ENCODE results near the gene AWAT2. TPM values are rescaled to one million over a fixed set of nuclear protein-coding genes. Genes with fewer than 3 reads are reported as not detected.

The AWAT2 gene
- total RNA-seq, 2 donors from 2014 or later: not detected

- Histone ChIP-seq H3K9me3 (no peaks in the 10 kb centered on the region), H3K27me3 (no peaks in the 10 kb centered on the region), H3K4me1 (no peaks in the 10 kb centered on the region), H3K9ac (ENCODE audit: low read depth in 2 of 2, low read length in 2 of 2) (no peak overlapping the region), H3K36me3 (no peaks in the 10 kb centered on the region), H3K4me3 (no peak overlapping the region), H3K27ac (no peak overlapping the region)
- intact Hi-C loops (cut with DNase I): no loop called here
- DNase-seq: no peak
- no peak for TF ChIP-seq CTCF (IDR thresholded peaks at IDR 0.05)
These were observed 16.9 kb upstream of the AWAT2 start for GRCh38 chrX:70066646-70067045.

GRCh38 chrX:70062961-70063550 is 13.3 kb upstream of the AWAT2 start:
- no peak overlapping the region for H3K4me3 ChIP-seq
- no peak for TF ChIP-seq CTCF (IDR thresholded peaks at IDR 0.05)
- H3K36me3 ChIP-seq: no peaks in the 10 kb centered on the region
- H3K27me3 ChIP-seq: no peaks in the 10 kb centered on the region
- no peak for DNase-seq
- no peaks in the 10 kb centered on the region for H3K4me1 ChIP-seq
- intact Hi-C loops (cut with DNase I): no loop called here
- H3K9me3 ChIP-seq: no peaks in the 10 kb centered on the region
- no peak overlapping the region for H3K27ac ChIP-seq
- no peak overlapping the region for H3K9ac ChIP-seq (ENCODE audit: low read depth in 2 of 2, low read length in 2 of 2)

- intact Hi-C loops (cut with DNase I): no loop called here
- H3K36me3 ChIP-seq: no peaks in the 10 kb centered on the region
- no peak within 1 kb of the TSS for H3K27ac ChIP-seq
- H3K4me3 ChIP-seq: no peak within 1 kb of the TSS
- no peaks in the 10 kb centered on the region for H3K9me3 ChIP-seq
- no peaks in the 10 kb centered on the region for H3K27me3 ChIP-seq
- no peaks in the 10 kb centered on the region for H3K4me1 ChIP-seq
- no peak for DNase-seq
- no peak for TF ChIP-seq CTCF (IDR thresholded peaks at IDR 0.05)
- no peak within 1 kb of the TSS for H3K9ac ChIP-seq (ENCODE audit: low read depth in 2 of 2, low read length in 2 of 2)
These were observed 12.3 kb upstream of the AWAT2 start, which contains the start of gene OTUD6A for GRCh38 chrX:70062076-70062475. OTUD6A (plus strand) TSS chrX:70062457; CDS start chrX:70062525, 68 bp downstream.

GRCh38 chrX:70054391-70054790 is 4.7 kb upstream of the AWAT2 start:
- TF ChIP-seq CTCF (IDR thresholded peaks at IDR 0.05): no peak
- Histone ChIP-seq H3K27me3 (no peaks in the 10 kb centered on the region), H3K27ac (no peak overlapping the region), H3K4me1 (no peaks in the 10 kb centered on the region), H3K36me3 (no peaks in the 10 kb centered on the region), H3K9me3 (no peaks in the 10 kb centered on the region), H3K4me3 (no peak overlapping the region), H3K9ac (ENCODE audit: low read depth in 2 of 2, low read length in 2 of 2) (no peak overlapping the region)
- intact Hi-C loops (cut with DNase I): no loop called here
- DNase-seq: no peak

- Histone ChIP-seq H3K4me3 (no peak overlapping the region), H3K4me1 (no peaks in the 10 kb centered on the region), H3K9ac (ENCODE audit: low read depth in 2 of 2, low read length in 2 of 2) (no peak overlapping the region), H3K27me3 (no peaks in the 10 kb centered on the region), H3K27ac (no peak overlapping the region), H3K36me3 (no peaks in the 10 kb centered on the region), H3K9me3 (no peaks in the 10 kb centered on the region)
- no peak for DNase-seq
- no peak for TF ChIP-seq CTCF (IDR thresholded peaks at IDR 0.05)
- intact Hi-C loops (cut with DNase I): no loop called here
These were observed 3.3 kb upstream of the AWAT2 start for GRCh38 chrX:70052895-70053615.

Measured in colonic mucosa (tissue), 4 donors.